ENCODE measurements around the gene ZSWIM6. TPM values are rescaled to one million over a fixed set of nuclear protein-coding genes. Genes with fewer than 3 reads are reported as not detected.

Gene ZSWIM6
- polyA plus RNA-seq, 3 donors, result 1.7 to 33.5 (median 2.7) TPM

- no peaks in the 10 kb centered on the region for H3K27me3 ChIP-seq (ENCODE audit: control insufficient read depth in 2 of 2, insufficient read depth in 2 of 2, low read length in 2 of 2)
- no peak overlapping the region for H3K9ac ChIP-seq (ENCODE audit: insufficient read depth, low read length, poor library complexity, severe bottlenecking)
- Mint-ChIP-seq H3K4me3 (no peak overlapping the region), H3K4me1 (no peaks in the 10 kb centered on the region), H3K27me3 (ENCODE audit: low read depth in 3 of 3) (peaks cover 0 to 1% (median 0%) of the 10 kb centered on the region in 3 donors), H3K9me3 (peaks cover 0 to 3% (median 0%) of the 10 kb centered on the region in 7 donors), H3K27ac (peak overlapping the region in 2 of 7 donors; percentile 13 to 54), H3K36me3 (peaks cover 10 to 14% of the 10 kb centered on the region in 2 donors)
- H3K4me3 ChIP-seq (replicated peaks in 1 of 3; ENCODE audit: low read depth in 2 of 3, low read length in 3 of 3), result no peak overlapping the region
- peaks cover 86% of the 10 kb centered on the region for H4K20me1 ChIP-seq (ENCODE audit: insufficient read depth, low read length)
- H3K27ac ChIP-seq (ENCODE audit: low read depth in 1 of 2, low read length in 2 of 2), result no peak overlapping the region
- H3K9me3 ChIP-seq (replicated peaks in 1 of 2; ENCODE audit: control insufficient read depth in 1 of 2, insufficient read depth in 1 of 2, low read length in 2 of 2), result no peaks in the 10 kb centered on the region
- no peak for TF ChIP-seq CTCF (IDR thresholded peaks at IDR 0.05)
- peaks cover 73% of the 10 kb centered on the region for H3K79me2 ChIP-seq (ENCODE audit: insufficient read depth, low read length)
- no peak for DNase-seq
- WGBS (ENCODE audit: insufficient coverage), result no CpG with 5 or more reads among the region's 2 CpGs
- no peak overlapping the region for H2AFZ ChIP-seq (ENCODE audit: insufficient read depth, low read depth, low read length, poor library complexity, severe bottlenecking)
- intact Hi-C loops (cut with micrococcal nuclease), result no loop called here
- H3K4me1 ChIP-seq (ENCODE audit: control insufficient read depth in 1 of 2, insufficient read depth in 2 of 2, low read length in 2 of 2), result no peaks in the 10 kb centered on the region
- H3K36me3 ChIP-seq (replicated peaks in 1 of 2; ENCODE audit: control insufficient read depth in 1 of 2, insufficient read depth in 2 of 2, low read length in 2 of 2), result no peaks in the 10 kb centered on the region
- H3K4me2 ChIP-seq (replicated peaks; ENCODE audit: extremely low read depth, low read length, poor library complexity, severe bottlenecking), result no peak overlapping the region
Observed at GRCh38 chr5:61379677-61380076, 47.6 kb downstream of the ZSWIM6 start.

- H3K4me3 ChIP-seq (replicated peaks in 1 of 3; ENCODE audit: low read depth in 2 of 3, low read length in 3 of 3), result no peak overlapping the region
- WGBS (ENCODE audit: insufficient coverage), result 100% methylated on average over 1 of the region's 2 CpGs
- DNase-seq, result no peak
- Mint-ChIP-seq H3K27ac (no peak overlapping the region), H3K4me1 (peaks cover 3% of the 10 kb centered on the region), H3K9me3 (no peaks in the 10 kb centered on the region), H3K36me3 (peaks cover 5 to 8% of the 10 kb centered on the region in 2 donors), H3K4me3 (no peak overlapping the region), H3K27me3 (ENCODE audit: low read depth in 3 of 3) (peaks cover 0 to 1% (median 0%) of the 10 kb centered on the region in 3 donors)
- H3K9me3 ChIP-seq (replicated peaks in 1 of 2; ENCODE audit: control insufficient read depth in 1 of 2, insufficient read depth in 1 of 2, low read length in 2 of 2), result no peaks in the 10 kb centered on the region
- no peak overlapping the region for H3K4me2 ChIP-seq (replicated peaks; ENCODE audit: extremely low read depth, low read length, poor library complexity, severe bottlenecking)
- H2AFZ ChIP-seq (ENCODE audit: insufficient read depth, low read depth, low read length, poor library complexity, severe bottlenecking), result no peak overlapping the region
- H3K36me3 ChIP-seq (replicated peaks in 1 of 2; ENCODE audit: control insufficient read depth in 1 of 2, insufficient read depth in 2 of 2, low read length in 2 of 2), result no peaks in the 10 kb centered on the region
- peaks cover 100% of the 10 kb centered on the region for H4K20me1 ChIP-seq (ENCODE audit: insufficient read depth, low read length)
- intact Hi-C loops (cut with micrococcal nuclease), result no loop called here
- H3K9ac ChIP-seq (ENCODE audit: insufficient read depth, low read length, poor library complexity, severe bottlenecking), result no peak overlapping the region
- H3K79me2 ChIP-seq (ENCODE audit: insufficient read depth, low read length), result peaks cover 92% of the 10 kb centered on the region
- H3K27me3 ChIP-seq (ENCODE audit: control insufficient read depth in 2 of 2, insufficient read depth in 2 of 2, low read length in 2 of 2), result no peaks in the 10 kb centered on the region
- H3K4me1 ChIP-seq (ENCODE audit: control insufficient read depth in 1 of 2, insufficient read depth in 2 of 2, low read length in 2 of 2), result no peaks in the 10 kb centered on the region
- TF ChIP-seq CTCF (IDR thresholded peaks at IDR 0.05), result no peak
- no peak overlapping the region for H3K27ac ChIP-seq (ENCODE audit: low read depth in 1 of 2, low read length in 2 of 2)
Observed at GRCh38 chr5:61381968-61382367, 49.9 kb downstream of the ZSWIM6 start.
